GM12878 (cell line): ENCODE data around the gene REL. TPM values are rescaled to one million over a fixed set of nuclear protein-coding genes. Genes with fewer than 3 reads are reported as not detected.

Experiments used
- ATF2 ChIP-seq: IDR thresholded peaks from 2 replicates; pipeline ENCODE4 v1.6.1; 2012; ENCODE audit warnings: low read length, inconsistent platforms
- BHLHE40 ChIP-seq, 2 experiments: fragments of 450-650 bp in 1 of 2; IDR thresholded peaks; 2 replicates each; pipeline ENCODE4 v1.6.1; 2011 to 2017; ENCODE audit warnings: low read depth in 2 of 2, borderline replicate concordance in 1 of 2, improper control_type of control experiment in 1 of 2, low read length in 1 of 2, mild to moderate bottlenecking in 1 of 2
- CBFB ChIP-seq: IDR thresholded peaks from 2 replicates; pipeline ENCODE4 v1.6.1; 2016; ENCODE audit warnings: antibody characterized with exemption, low read depth
- CREM ChIP-seq: IDR thresholded peaks from 2 replicates; pipeline ENCODE4 v1.6.1; 2014; ENCODE audit warnings: antibody characterized with exemption, low read depth
- DPF2 ChIP-seq: fragments of 450-650 bp; IDR thresholded peaks from 2 replicates; pipeline ENCODE4 v1.6.1; 2017; ENCODE audit warnings: mild to moderate bottlenecking
- E2F4 ChIP-seq: IDR thresholded peaks from 2 replicates; pipeline ENCODE4 v1.6.1; 2012; ENCODE audit warnings: low read depth, low read length, improper control_type of control experiment
- EED ChIP-seq: sonication (generic); IDR thresholded peaks from 2 replicates; pipeline ENCODE4 v1.6.1; 2016; ENCODE audit warnings: antibody characterized with exemption, low read depth
- EP300 ChIP-seq, 2 experiments: fragments of 150-350 bp in 1 of 2; IDR thresholded peaks; 2 replicates each; pipeline ENCODE4 v1.6.1; 2011 to 2012; ENCODE audit warnings: low read depth in 2 of 2, low read length in 2 of 2, borderline replicate concordance in 1 of 2, improper control_type of control experiment in 1 of 2, inconsistent platforms in 1 of 2; ENCODE audit not compliant: control insufficient read depth in 1 of 2
- HDGF ChIP-seq: fragments of 450-650 bp; IDR thresholded peaks from 2 replicates; pipeline ENCODE4 v1.6.1; 2016; ENCODE audit warnings: antibody characterized with exemption
- IKZF2 ChIP-seq, 2 experiments: fragments of 450-650 bp; IDR thresholded peaks; 2 replicates each; pipeline ENCODE4 v1.6.1; 2017; ENCODE audit warnings: mild to moderate bottlenecking in 2 of 2, moderate library complexity in 2 of 2
- IRF3 ChIP-seq: fragments of 450-650 bp; IDR thresholded peaks from 2 replicates; pipeline ENCODE4 v1.6.1; 2014; ENCODE audit warnings: mild to moderate bottlenecking
- LARP7 ChIP-seq: fragments of 450-650 bp; IDR thresholded peaks from 2 replicates; pipeline ENCODE4 v1.6.1; 2017; ENCODE audit warnings: mild to moderate bottlenecking
- MEF2B ChIP-seq: fragments of 450-650 bp; IDR thresholded peaks from 2 replicates; pipeline ENCODE4 v1.6.1; 2018; ENCODE audit warnings: mild to moderate bottlenecking, moderate library complexity; ENCODE audit not compliant: partially characterized antibody, poor library complexity, severe bottlenecking
- MLLT1 ChIP-seq: fragments of 450-650 bp; IDR thresholded peaks from 2 replicates; pipeline ENCODE4 v1.6.1; 2016; ENCODE audit warnings: mild to moderate bottlenecking
- MTA2 ChIP-seq: fragments of 450-650 bp; IDR thresholded peaks from 2 replicates; pipeline ENCODE4 v1.6.1; 2016; ENCODE audit warnings: low read depth, mild to moderate bottlenecking, moderate library complexity
- NFIC ChIP-seq: IDR thresholded peaks from 2 replicates; pipeline ENCODE4 v1.6.1; 2012; ENCODE audit warnings: low read depth, mild to moderate bottlenecking, inconsistent platforms, low read length, moderate library complexity
- NR2F1 ChIP-seq: fragments of 450-650 bp; conservative IDR thresholded peaks from 2 replicates; pipeline ENCODE4 v1.6.1; 2017; ENCODE audit warnings: mild to moderate bottlenecking
- PKNOX1 ChIP-seq: fragments of 450-650 bp; IDR thresholded peaks from 2 replicates; pipeline ENCODE4 v1.6.1; 2016; ENCODE audit warnings: mild to moderate bottlenecking
- SIX5 ChIP-seq: IDR thresholded peaks from 2 replicates; pipeline ENCODE4 v1.6.1; 2011; ENCODE audit warnings: mild to moderate bottlenecking, low read depth, low read length, moderate library complexity; ENCODE audit not compliant: severe bottlenecking
- SRF ChIP-seq, 2 experiments: IDR thresholded peaks; 2 replicates each; pipeline ENCODE4 v1.6.1; 2011; ENCODE audit warnings: low read depth in 2 of 2, low read length in 2 of 2, mild to moderate bottlenecking in 1 of 2, moderate library complexity in 1 of 2
- SUZ12 ChIP-seq: fragments of 200-600 bp; sonication (generic); IDR thresholded peaks from one replicate; pipeline ENCODE4 v1.6.1; 2018; ENCODE audit warnings: antibody characterized with exemption, mild to moderate bottlenecking; ENCODE audit not compliant: unreplicated experiment
- TARDBP ChIP-seq: IDR thresholded peaks from 2 replicates; pipeline ENCODE4 v1.6.1; 2016; ENCODE audit warnings: borderline replicate concordance
- TCF7 ChIP-seq: IDR thresholded peaks from 2 replicates; pipeline ENCODE4 v1.6.1; 2014; ENCODE audit warnings: antibody characterized with exemption, borderline replicate concordance
- USF1 ChIP-seq: IDR thresholded peaks from 2 replicates; pipeline ENCODE4 v1.6.1; 2011; ENCODE audit warnings: borderline replicate concordance, low read depth, mild to moderate bottlenecking, moderate library complexity, mixed read lengths, low read length; ENCODE audit not compliant: insufficient read depth; ENCODE audit errors: extremely low read length
- WRNIP1 ChIP-seq: IDR thresholded peaks from 2 replicates; pipeline ENCODE4 v1.6.1; 2011; ENCODE audit warnings: low read depth, low read length, improper control_type of control experiment, borderline replicate concordance
- ZNF217 ChIP-seq: fragments of 450-650 bp; IDR thresholded peaks from 2 replicates; pipeline ENCODE4 v1.6.1; 2017; ENCODE audit warnings: antibody characterized with exemption, mild to moderate bottlenecking
- polyA plus RNA-seq, 11 experiments: library from polyadenylated mRNA; depleted of rRNA in 4 of 11; unstranded in 6 of 11; stranded (reverse) in 5 of 11; fragments of >200 nt; fragmentation: Nextera tagmentation in 4 of 11; fragmentation: Illumina TruSeq in 1 of 11; extraction: Ambion mirVana in 4 of 11; extraction: Trizol in 1 of 11; gene quantifications; 1 replicate in 1 of 11; 2 replicates in 10 of 11; pipeline versions ENCODE4 v1.2.1 to v1.2.3, GENCODE V29; 2011 to 2016; ENCODE audit warnings: inconsistent platforms in 2 of 11, missing spikeins in 2 of 11, low read depth in 1 of 11
- total RNA-seq, 4 experiments: library from RNA; depleted of rRNA in 3 of 4; stranded (reverse); fragments of >200 nt in 3 of 4; fragmentation: Illumina TruSeq in 1 of 4; extraction: Trizol in 1 of 4; gene quantifications; 2 replicates each; pipeline versions ENCODE4 v1.2.1 to v1.2.3, GENCODE V29; 2013 to 2021

REL gene
- total and polyA plus RNA-seq, 10 of the 15 experiments (the other 5 are each of a cell fraction or from before 2014, with no cell fraction given), result 6.3 to 52.4 (median 26.6) TPM

GRCh38 chr2:60954139-60954538 lies 72.8 kb downstream of the REL start (continued):
- TF ChIP-seq MEF2B, result peak; percentile 41
- no peak for TF ChIP-seq IRF3
- no peak for TF ChIP-seq CREM
- peak; percentile 97 for TF ChIP-seq MTA2
- TF ChIP-seq MLLT1, result no peak
- 0 out of 2 replicates have a peak, but pooled peaks have one; percentile 38 for TF ChIP-seq PKNOX1
- TF ChIP-seq ZNF217, result no peak
- peak; percentile 46 to 79; a peak in 3 of 4 replicates for TF ChIP-seq BHLHE40 (IDR thresholded peaks at IDR 0.05; ENCODE audit: borderline replicate concordance in 1 of 2, low read depth in 2 of 2, low read length in 1 of 2)
- no peak for TF ChIP-seq WRNIP1
- no peak for TF ChIP-seq USF1
- TF ChIP-seq TARDBP, result no peak
- no peak for TF ChIP-seq TCF7
- TF ChIP-seq NFIC, result no peak
- TF ChIP-seq HDGF, result 0 out of 2 replicates have a peak, but pooled peaks have one; percentile 35
- TF ChIP-seq SUZ12, result no peak
- TF ChIP-seq IKZF2 (IDR thresholded peaks at IDR 0.05), result peak; percentile 62 to 80; a peak in 3 of 4 replicates
- no peak for TF ChIP-seq E2F4
- TF ChIP-seq NR2F1, result no peak
- TF ChIP-seq CBFB, result no peak
- TF ChIP-seq LARP7, result no peak
- peak; percentile 58; the same call in 1 of the 2 replicates for TF ChIP-seq DPF2
- TF ChIP-seq EP300 (IDR thresholded peaks at IDR 0.05; ENCODE audit: borderline replicate concordance in 1 of 2, control insufficient read depth in 1 of 2, low read depth in 2 of 2, low read length in 2 of 2), result peak; percentile 45 to 79; a peak in 3 of 4 replicates
- TF ChIP-seq EED, result no peak
- TF ChIP-seq SIX5, result no peak
- TF ChIP-seq SRF (IDR thresholded peaks at IDR 0.05; ENCODE audit: low read depth in 2 of 2, low read length in 2 of 2), result no peak
- TF ChIP-seq ATF2, result no peak
